Activated CD4-positive, alpha-beta T cell treated with anti-CD3 and anti-CD28 coated beads, Interleukin-2, Interleukin-4, amounts not matched to agents 100 ng/mL and 50 ng/mL, durations not matched to agents 16 hours and 8 hours (primary cell): Measurements from ENCODE around the gene SH3BP1.
"Not testable (repeated sequence)": the region's sequence is repeated elsewhere in the genome, so short reads cannot be mapped to it uniquely, and the experiment has no call there.

Experiments used
- DNase-seq: peaks from one replicate; pipeline ENCODE4 v3.0.0-alpha.2; 2020; ENCODE audit warnings: low spot score

The SH3BP1 gene, protein sequence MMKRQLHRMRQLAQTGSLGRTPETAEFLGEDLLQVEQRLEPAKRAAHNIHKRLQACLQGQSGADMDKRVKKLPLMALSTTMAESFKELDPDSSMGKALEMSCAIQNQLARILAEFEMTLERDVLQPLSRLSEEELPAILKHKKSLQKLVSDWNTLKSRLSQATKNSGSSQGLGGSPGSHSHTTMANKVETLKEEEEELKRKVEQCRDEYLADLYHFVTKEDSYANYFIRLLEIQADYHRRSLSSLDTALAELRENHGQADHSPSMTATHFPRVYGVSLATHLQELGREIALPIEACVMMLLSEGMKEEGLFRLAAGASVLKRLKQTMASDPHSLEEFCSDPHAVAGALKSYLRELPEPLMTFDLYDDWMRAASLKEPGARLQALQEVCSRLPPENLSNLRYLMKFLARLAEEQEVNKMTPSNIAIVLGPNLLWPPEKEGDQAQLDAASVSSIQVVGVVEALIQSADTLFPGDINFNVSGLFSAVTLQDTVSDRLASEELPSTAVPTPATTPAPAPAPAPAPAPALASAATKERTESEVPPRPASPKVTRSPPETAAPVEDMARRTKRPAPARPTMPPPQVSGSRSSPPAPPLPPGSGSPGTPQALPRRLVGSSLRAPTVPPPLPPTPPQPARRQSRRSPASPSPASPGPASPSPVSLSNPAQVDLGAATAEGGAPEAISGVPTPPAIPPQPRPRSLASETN

GRCh38 chr22:37639070-37639760, at the start of gene SH3BP1:
TSS of gene SH3BP1 (plus strand) at chr22:37639669. CDS start at chr22:37639788, 119 bp downstream.
- peak; percentile 55 for DNase-seq

GRCh38 chr22:37591081-37591480, 48.4 kb upstream of the SH3BP1 start:
- not testable (repeated sequence) for DNase-seq

DNA sequence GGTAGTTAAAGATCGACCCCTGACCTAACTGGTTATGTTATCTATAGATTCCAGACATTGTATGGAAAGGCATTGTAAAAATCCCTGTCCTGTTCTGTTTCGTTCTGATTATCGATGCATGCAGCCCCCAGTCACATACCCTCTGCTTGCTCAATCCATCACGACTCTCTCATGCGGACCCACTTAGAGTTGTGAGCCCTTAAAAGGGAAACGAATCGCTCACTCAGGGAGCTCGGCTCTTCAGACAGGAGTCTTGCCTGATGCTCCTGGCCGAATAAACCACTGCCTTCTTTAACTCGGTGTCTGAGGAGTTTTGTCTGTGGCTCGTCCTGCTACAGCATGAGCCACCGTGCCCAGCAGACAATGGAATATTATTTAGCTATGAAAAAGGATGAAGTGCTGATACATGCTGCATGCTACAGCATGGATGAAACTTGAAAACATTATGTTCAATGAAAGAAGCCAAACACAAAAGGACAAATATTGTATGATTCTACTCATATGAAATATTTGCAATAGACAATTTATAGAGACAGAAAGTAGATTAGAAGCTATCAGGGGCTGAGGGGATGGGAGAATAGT, 47.6 kb upstream of the SH3BP1 start:
- no peak for DNase-seq

GRCh38 chr22:37594237-37594636, 45.2 kb upstream of the SH3BP1 start:
- no peak for DNase-seq

DNA sequence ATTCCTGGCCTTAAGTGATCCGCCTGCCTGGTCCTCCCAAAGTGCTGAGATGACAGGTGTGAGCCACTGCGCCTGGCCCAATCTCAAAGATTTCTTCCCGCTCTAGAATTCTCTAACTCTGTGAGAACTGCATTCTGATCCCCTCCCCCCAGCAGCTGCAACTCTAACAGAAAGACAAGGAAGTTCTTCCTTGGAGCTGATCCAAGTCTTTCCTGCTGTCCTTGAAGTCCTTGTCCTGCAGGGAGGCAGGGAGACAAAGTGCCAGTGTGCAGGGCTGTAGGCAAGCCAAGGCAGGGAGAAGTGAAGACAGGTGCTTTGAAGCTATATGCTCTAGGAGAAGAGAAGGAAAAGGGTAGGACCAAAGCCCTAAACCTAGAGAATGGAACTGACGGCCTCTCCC, 40.3 kb upstream of the SH3BP1 start:
- no peak for DNase-seq

DNA sequence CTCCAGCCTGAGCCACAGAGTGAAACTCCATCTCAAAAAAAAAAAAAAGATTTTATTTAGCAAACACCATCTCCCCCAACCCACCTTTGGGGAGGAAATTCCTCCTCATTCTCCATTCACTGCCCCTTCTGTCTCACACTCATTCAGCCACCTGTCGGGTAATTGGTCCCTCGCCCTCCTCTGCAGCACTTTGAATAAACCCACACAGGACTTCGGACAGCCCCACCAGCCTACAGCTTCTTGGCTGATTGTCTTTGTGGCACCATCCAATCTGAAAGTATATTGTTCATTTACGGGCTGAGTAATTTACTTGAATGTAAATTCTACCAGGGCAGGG, 38.3 kb upstream of the SH3BP1 start:
- no peak for DNase-seq

- DNase-seq, result no peak
Observed at GRCh38 chr22:37601540-37602442, 37.7 kb upstream of the SH3BP1 start.

DNA sequence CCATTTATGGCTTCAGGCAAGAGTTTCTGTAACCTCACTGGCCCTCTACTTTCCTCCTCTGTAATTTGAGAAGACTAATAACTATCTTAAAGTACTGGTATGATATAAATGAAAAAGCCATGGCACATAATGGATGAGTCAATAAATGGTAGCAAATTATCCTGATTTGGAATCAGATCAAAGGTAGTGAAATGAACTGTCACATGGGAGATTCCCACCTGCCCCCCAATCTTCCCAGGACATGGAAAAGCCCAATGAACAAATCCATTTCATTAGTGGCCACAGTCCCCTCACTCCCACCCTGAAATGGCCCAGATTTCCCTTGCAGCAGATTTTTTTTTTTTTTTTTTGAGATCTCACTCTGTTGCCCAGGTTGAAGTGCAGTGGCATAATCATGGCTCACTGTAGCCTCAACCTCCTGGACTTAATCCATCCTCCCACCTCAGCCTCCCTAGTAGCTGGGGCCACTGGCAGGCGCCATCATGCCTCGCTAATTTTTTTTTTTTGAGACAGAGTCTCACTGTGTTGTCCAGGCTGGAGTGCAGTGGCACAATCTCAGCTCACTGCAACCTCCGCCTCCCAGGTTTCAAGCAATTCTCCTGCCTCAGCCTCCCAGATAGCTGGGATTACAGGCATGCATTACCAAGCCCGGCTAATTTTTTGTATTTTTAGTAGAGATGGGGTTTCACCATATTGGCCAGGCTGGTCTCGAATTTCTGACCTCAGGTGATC, 36.8 kb upstream of the SH3BP1 start:
- not testable (repeated sequence) for DNase-seq

GRCh38 chr22:37604074-37604473, 35.4 kb upstream of the SH3BP1 start:
- DNase-seq, result no peak

DNA sequence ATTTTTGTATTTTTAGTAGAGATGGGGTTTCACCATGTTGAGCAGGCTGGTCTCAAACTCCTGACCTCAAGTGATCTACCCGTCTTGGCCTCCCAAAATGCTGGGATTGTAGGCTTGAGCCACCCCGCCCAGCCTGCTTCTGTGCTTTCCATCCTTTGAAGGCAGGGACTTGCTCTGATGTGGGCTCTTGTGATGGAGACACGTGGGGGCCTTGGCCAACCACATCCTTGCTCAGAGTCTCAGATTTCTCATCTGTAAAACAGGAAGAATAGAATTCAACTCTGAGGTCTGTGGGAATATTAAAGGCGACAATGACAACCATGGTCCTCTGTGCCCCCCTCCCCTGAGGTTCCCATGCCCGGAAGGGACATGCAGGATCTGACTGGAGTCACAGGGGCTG, 34.6 kb upstream of the SH3BP1 start:
- DNase-seq, result no peak

GRCh38 chr22:37607010-37607934, 32.2 kb upstream of the SH3BP1 start:
- peak; percentile 93 for DNase-seq

DNA sequence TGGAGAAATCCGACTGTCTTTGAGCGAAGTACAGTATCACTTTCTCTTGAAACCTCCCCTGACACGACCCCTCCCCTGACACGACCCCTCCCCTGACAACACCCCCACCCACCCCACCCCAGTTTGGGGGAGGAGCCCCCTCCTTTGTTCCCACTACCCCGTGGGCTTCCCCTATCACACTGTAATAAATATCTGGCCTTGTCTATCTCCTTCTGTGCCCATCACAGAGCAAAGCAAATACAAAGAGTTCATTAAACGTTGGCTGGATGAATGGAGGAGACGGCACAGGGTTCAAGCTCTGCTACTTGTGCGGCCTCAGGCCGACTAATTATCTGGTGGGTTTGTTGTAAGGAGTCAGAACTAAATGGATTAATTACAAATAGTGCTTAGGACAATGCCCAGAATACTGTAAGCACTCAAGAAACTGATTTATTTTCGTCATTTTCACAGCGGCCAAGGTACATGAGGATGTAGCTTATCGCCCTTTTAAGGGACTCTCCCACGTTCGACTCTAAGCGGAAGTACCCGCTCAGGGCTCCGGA, 31.5 kb upstream of the SH3BP1 start:
- DNase-seq, result no peak

DNA sequence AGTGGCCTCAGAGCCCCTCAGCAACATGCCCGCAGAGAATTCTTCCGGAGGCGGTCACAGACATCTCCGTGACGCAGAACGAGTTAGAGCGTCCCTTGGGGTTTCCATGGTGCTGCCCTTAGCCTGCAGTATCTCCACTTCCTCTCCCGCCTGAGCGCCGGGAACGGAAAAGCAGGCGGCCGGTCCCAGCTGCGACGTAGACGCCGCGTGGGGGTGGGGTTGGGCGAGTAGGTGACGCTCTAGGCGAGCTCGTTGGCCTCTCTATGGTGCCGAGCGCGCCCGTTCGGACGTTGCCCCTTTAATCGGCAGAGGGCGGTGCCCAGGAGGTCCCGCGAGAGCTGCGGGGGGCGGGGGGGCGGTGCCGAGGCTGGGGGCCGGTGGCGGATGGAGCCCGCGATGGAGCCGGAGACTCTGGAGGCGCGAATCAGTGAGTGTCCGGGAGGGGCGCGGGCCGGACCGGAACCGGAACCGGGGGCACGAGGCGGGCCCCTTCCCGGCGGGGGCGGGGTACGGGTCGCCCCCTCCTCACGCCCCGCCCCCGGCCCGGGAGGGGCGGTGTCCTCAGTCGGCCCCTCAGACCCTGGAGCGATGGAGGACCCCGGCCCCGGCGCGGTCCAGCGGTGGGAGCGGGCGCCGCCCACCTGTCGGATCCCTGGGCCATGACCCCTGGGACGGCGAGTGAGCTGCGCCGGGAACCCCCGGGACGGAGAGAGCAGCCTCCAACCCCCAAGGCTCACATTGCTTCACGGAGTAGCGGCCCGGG, 30.8 kb upstream of the SH3BP1 start, which contains the start of gene GGA1:
GGA1 (plus strand) TSS at position 358 of the 763 bp plus-strand sequence; CDS start at position 385, 27 bp downstream.
- peak; percentile 97 for DNase-seq

DNA sequence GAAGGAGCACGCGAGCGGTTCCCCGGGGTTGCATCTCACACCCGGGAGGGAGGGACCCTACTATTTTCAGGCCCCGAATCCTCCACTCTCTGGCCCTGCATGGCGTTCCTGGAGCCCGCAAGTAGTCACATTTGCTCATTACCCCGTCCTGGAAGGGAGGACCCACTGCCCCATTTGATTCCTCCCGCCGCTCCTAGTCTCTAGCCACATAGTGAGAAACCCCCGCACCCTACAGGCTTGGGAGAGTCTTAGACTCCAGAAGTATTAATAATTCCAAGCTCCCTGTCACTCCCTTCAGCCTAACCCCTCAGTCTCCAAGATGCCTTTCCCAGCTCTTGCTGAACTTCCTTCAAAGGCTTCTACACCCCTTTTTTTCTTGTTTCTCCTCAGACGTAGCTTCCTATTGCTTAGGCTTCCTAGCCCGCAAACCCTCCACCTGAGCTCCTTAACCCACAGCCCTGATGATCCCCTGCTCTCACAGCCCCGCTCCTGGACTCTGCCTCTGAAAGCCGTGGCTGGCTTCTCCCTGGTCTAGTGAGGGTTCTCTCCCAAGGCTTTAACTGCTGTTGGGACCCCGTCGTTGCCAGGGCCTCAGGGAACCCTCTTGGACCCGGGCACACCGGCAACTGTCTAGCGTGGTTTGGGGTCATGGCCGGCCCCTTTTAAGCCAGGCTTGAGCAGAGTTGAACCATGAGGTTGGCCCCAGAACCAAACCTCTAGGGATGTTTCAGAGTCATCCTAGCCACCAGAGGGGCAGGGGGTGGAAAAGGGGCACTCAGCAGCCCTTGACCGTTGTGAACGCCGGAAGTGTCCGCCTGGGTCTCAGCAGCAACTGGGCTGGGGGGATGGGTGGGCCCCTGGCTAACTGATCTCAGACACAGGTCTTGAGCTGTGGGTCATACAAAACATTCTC, 30.0 kb upstream of the SH3BP1 start:
- DNase-seq, result no peak

DNA sequence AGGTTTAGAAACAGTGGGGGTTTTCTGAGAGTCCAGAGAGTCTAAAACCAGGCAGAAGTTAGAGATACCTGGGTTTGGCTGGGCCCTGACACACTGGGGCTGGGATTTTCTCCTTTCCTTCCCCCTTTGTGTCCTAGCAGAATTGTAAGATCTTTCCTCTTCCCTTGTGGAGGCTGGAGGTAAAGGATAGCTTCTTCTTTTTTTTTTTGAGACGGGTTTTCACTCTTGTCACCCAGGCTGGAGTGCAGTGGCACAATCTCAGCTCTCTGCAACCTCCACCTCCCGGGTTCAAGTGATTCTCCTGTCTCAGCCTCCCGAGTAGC, 29.4 kb upstream of the SH3BP1 start:
- not testable (repeated sequence) for DNase-seq

GRCh38 chr22:37610480-37611129, 28.9 kb upstream of the SH3BP1 start:
- DNase-seq, result no peak

DNA sequence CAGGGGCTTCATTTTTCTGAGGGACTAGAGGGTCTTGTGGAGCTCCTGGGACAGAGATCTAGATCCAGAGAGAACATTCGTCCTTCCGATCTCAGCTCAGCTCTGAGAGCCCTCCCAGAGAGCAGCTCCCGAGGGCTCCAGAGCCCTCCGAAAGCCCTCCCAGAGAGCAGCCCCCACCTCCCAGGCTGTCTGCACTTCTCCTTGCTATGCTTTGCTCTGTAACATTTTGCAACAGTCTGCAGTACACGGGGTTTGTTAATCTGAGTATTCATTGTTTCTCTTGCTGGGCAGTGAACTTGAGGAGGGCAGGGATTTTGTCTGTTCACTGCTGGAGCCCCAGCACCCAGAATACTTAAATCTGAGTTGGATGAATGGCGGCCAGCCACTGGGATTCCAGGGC, 28.3 kb upstream of the SH3BP1 start:
- no peak for DNase-seq
